Suprapubic skin (tissue), 4 donors: ENCODE data around the gene PMAIP1.

Source experiments
- CTCF ChIP-seq, 2 donors: fragments of 200-600 bp in 1 of 2; fragments of 450-650 bp in 1 of 2; sonication (generic) in 1 of 2; IDR thresholded peaks; one replicate each; pipeline ENCODE4 v1.5.1; 2016 to 2019; ENCODE audit warnings: antibody characterized with exemption in 2 of 2, mild to moderate bottlenecking in 1 of 2, moderate library complexity in 1 of 2
- EP300 ChIP-seq: sonication (generic); formaldehyde crosslinking; IDR thresholded peaks from one replicate; pipeline ENCODE4 v1.6.1; 2017; ENCODE audit warnings: antibody characterized with exemption
- POLR2A ChIP-seq, 2 donors: fragments of 450-650 bp; IDR thresholded peaks; one replicate each; pipeline ENCODE4 v1.6.1; 2017; ENCODE audit warnings: antibody characterized with exemption in 2 of 2, mild to moderate bottlenecking in 2 of 2, moderate library complexity in 2 of 2
- POLR2AphosphoS5 ChIP-seq, 3 donors: sonication (generic); formaldehyde crosslinking; IDR thresholded peaks; one replicate each; pipeline ENCODE4 v1.6.1; 2017; ENCODE audit warnings: antibody characterized with exemption in 3 of 3

DNA sequence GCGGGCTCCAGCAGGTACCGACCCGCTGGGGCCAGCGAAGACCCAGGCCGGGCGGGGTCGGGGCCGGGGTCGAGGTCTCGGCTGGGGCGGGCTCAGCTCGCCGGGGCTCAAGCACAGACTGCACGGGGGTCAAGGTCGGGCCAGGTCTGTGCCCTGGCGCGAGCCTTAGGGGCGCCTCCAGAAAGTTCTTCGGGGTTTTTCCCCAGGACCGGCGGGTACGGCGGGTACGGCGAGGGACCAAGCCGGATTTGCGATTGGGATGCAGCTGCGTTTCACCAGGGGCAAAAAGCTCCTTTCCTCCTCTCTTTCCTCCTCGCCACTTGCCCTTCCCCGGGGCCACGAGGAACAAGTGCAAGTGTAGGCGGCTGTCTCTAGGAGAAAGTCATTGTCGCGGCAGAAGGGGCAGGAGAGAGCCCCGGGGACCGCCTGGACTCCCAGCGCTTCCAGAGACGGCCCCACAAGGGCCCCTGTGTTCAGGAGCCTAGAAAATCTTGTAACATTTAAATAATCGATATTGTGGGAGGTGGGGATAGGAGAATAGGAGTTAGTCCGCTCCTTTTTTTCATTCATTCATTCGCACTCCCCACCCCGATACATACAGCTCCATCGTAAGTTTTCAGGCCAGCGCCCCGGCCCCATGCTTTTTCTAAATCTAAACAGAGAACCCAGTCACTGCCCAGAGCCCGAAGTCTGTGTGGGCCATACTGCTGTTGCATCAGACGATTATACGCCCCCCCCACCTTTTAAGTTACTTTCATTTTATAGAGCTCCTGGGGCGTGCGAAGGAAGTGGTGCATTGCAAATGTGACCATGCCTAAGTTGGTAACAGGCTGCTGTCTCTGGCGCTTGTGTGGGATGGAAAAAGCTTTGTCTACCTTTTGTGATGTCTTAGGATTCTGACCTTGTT is 679 bp downstream of the PMAIP1 start:
- no peak for TF ChIP-seq CTCF (IDR thresholded peaks at IDR 0.05)
- TF ChIP-seq POLR2A (IDR thresholded peaks at IDR 0.05) = no peak
- TF ChIP-seq POLR2AphosphoS5 (IDR thresholded peaks at IDR 0.05) = no peak
- TF ChIP-seq EP300 = no peak
